Measurements from ENCODE around the gene PRKRA. TPM values are rescaled to one million over a fixed set of nuclear protein-coding genes. Genes with fewer than 3 reads are reported as not detected.

PRKRA gene
- total and polyA plus RNA-seq, 10 donors, result 24.3 to 57.4 (median 31.1) TPM

DNA sequence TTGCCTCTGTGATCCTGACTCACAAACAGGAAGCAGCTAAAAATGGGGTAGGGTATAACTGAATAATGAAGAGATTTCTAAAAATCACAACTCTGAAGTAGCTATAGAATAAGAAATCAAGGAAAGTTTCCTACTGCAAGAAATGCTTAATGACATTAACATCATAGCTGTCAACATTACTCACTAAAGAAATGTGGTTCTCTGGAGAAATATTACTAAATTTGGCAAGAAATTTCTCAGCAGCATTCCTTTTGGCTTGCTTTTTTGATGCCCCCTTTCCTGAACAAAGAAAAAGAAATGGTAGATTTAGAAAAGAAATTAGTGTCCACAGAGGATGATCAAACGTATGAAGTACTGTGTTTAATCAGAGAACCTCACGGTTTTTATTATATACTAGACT lies 9.5 kb downstream of the PRKRA start:
- intact Hi-C loops (cut with DNase I; ENCODE audit: low total_unique reads), result no loop called here
- Histone ChIP-seq H3K4me1 (peaks cover 0 to 4% (median 0%) of the 10 kb centered on the region in 6 donors), H3K4me3 (no peak overlapping the region), H3K27ac (no peak overlapping the region), H3K27me3 (replicated peaks in 1 of 7) (no peaks in the 10 kb centered on the region), H3K36me3 (peaks cover 0 to 100% (median 75%) of the 10 kb centered on the region in 6 donors), H3K9me3 (no peaks in the 10 kb centered on the region)
- no peak for DNase-seq
- TF ChIP-seq POLR2A (IDR thresholded peaks at IDR 0.05) (no peak), POLR2AphosphoS5 (IDR thresholded peaks at IDR 0.05) (no peak)
- TF ChIP-seq, protein P1, sequence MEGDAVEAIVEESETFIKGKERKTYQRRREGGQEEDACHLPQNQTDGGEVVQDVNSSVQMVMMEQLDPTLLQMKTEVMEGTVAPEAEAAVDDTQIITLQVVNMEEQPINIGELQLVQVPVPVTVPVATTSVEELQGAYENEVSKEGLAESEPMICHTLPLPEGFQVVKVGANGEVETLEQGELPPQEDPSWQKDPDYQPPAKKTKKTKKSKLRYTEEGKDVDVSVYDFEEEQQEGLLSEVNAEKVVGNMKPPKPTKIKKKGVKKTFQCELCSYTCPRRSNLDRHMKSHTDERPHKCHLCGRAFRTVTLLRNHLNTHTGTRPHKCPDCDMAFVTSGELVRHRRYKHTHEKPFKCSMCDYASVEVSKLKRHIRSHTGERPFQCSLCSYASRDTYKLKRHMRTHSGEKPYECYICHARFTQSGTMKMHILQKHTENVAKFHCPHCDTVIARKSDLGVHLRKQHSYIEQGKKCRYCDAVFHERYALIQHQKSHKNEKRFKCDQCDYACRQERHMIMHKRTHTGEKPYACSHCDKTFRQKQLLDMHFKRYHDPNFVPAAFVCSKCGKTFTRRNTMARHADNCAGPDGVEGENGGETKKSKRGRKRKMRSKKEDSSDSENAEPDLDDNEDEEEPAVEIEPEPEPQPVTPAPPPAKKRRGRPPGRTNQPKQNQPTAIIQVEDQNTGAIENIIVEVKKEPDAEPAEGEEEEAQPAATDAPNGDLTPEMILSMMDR (IDR thresholded peaks at IDR 0.05 in 8 of 11, conservative IDR thresholded peaks at IDR 0.05 in 3 of 11), result no peak
- WGBS, 5 donors, result 95 to 99% (median 97%) methylated on average over 2 of the region's 2 CpGs

DNA sequence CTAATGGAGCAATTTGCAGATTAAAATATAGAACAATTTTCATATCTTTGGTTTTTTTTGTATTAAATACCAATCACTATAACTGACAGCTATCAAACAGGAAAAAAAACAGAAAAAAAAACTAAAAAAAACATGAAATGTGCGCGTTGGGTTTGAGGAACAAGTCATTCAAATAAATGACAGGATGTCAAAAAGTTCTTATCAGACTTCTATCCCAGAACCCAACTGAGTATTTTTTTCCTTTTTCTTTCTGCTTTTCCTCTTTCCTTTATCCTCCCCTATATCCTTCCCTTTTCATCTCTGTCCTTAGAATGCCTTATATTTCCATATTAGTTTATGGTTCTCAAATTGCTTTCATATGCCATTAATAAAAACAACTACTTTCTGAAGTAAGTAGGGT lies 14.3 kb downstream of the PRKRA start:
- peaks cover 0 to 3% (median 0%) of the 10 kb centered on the region in 6 donors for H3K4me1 ChIP-seq
- no peak overlapping the region for H3K27ac ChIP-seq
- peaks cover 0 to 100% (median 77%) of the 10 kb centered on the region in 6 donors for H3K36me3 ChIP-seq
- no peaks in the 10 kb centered on the region for H3K27me3 ChIP-seq (replicated peaks in 1 of 7)
- intact Hi-C loops (cut with DNase I; ENCODE audit: low total_unique reads), result no loop called here
- WGBS, 5 donors, result 80 to 91% (median 85%) methylated on average over 2 of the region's 2 CpGs
- no peak for TF ChIP-seq POLR2A (IDR thresholded peaks at IDR 0.05)
- TF ChIP-seq POLR2AphosphoS5 (IDR thresholded peaks at IDR 0.05), result no peak
- TF ChIP-seq, protein P1 (IDR thresholded peaks at IDR 0.05 in 8 of 11, conservative IDR thresholded peaks at IDR 0.05 in 3 of 11), result no peak
- no peak overlapping the region for H3K4me3 ChIP-seq
- H3K9me3 ChIP-seq, result no peaks in the 10 kb centered on the region
- no peak for DNase-seq

DNA sequence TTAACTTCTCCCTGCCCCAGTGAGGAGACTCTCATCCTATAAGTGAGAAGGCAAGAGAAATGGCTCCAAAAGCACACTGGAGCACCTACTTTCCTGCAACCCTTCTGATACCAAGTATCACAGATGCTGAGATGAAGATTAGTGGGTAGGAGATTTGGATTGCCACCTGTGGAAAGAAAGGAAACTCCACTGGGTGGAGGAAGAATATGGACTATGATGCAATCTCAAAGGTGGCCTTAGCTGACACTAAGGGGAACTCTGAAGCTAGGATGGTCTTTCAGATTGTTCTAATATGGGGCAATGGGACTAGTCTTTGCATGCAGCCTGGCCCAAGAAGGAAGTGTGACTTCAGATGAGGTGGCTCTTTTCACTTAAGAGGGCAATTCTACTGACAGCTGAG lies 21.6 kb downstream of the PRKRA start:
- no peaks in the 10 kb centered on the region for H3K4me1 ChIP-seq
- no peak overlapping the region for H3K27ac ChIP-seq
- H3K36me3 ChIP-seq, result peaks cover 0 to 82% (median 58%) of the 10 kb centered on the region in 6 donors
- TF ChIP-seq POLR2AphosphoS5 (IDR thresholded peaks at IDR 0.05) (no peak), POLR2A (IDR thresholded peaks at IDR 0.05) (no peak)
- TF ChIP-seq, protein P1 (IDR thresholded peaks at IDR 0.05 in 8 of 11, conservative IDR thresholded peaks at IDR 0.05 in 3 of 11), result no peak
- no peak overlapping the region for H3K4me3 ChIP-seq
- intact Hi-C loops (cut with DNase I; ENCODE audit: low total_unique reads), result no loop called here
- no peak for DNase-seq
- H3K27me3 ChIP-seq (replicated peaks in 1 of 7), result no peaks in the 10 kb centered on the region
- peaks cover 0 to 23% (median 13%) of the 10 kb centered on the region in 8 donors for H3K9me3 ChIP-seq

DNA sequence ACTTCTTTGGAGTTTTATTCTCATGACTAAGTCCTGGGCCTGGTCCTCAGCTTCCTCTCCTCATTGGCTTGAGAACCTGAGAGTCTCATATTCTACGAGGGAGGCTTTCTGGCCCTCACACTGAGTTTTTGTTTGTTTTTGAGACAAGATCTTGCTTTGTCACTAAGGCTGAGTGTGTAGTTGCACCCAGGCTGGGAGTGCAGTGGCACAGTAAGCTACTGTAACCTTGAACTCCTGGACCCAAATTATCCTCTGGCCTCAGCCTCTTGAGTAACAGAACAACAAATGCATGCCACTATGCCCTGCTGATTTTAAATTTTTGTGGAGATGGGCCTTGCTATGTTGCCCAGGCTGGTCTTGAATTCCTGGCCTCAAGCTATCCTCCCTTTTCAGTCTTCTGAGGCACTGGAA lies 22.6 kb downstream of the PRKRA start:
- no peak for TF ChIP-seq POLR2AphosphoS5 (IDR thresholded peaks at IDR 0.05)
- TF ChIP-seq, protein P1 (IDR thresholded peaks at IDR 0.05 in 8 of 11, conservative IDR thresholded peaks at IDR 0.05 in 3 of 11), result no peak
- no peak overlapping the region for H3K27ac ChIP-seq
- no peaks in the 10 kb centered on the region for H3K4me1 ChIP-seq
- no peak for DNase-seq
- no peak overlapping the region for H3K4me3 ChIP-seq
- intact Hi-C loops (cut with DNase I; ENCODE audit: low total_unique reads), result no loop called here
- 83 to 97% (median 93%) methylated on average over 1 of the region's 1 CpG for WGBS, 5 donors
- H3K27me3 ChIP-seq (replicated peaks in 1 of 7), result no peaks in the 10 kb centered on the region
- H3K36me3 ChIP-seq, result peaks cover 0 to 73% (median 49%) of the 10 kb centered on the region in 6 donors
- H3K9me3 ChIP-seq, result peaks cover 0 to 30% (median 13%) of the 10 kb centered on the region in 8 donors

Measured in spleen (tissue), 11 donors.